ENCODE data around the gene STAC3.

GRCh38 chr12:57202321-57202720 is 48.7 kb downstream of the STAC3 start:
- TF ChIP-seq, protein P1, sequence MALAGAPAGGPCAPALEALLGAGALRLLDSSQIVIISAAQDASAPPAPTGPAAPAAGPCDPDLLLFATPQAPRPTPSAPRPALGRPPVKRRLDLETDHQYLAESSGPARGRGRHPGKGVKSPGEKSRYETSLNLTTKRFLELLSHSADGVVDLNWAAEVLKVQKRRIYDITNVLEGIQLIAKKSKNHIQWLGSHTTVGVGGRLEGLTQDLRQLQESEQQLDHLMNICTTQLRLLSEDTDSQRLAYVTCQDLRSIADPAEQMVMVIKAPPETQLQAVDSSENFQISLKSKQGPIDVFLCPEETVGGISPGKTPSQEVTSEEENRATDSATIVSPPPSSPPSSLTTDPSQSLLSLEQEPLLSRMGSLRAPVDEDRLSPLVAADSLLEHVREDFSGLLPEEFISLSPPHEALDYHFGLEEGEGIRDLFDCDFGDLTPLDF (CRISPR knock-in tag; IDR thresholded peaks at IDR 0.05) = no peak
- TF ChIP-seq CTCF (IDR thresholded peaks at IDR 0.05 in 2 of 3, conservative IDR thresholded peaks at IDR 0.05 in 1 of 3; ENCODE audit: insufficient read depth in 2 of 3, low read depth in 1 of 3, low read length in 3 of 3) (no peak), MYBL2 (IDR thresholded peaks at IDR 0.05; ENCODE audit: low read depth) (no peak), MYBL2 (CRISPR knock-in tag; IDR thresholded peaks at IDR 0.05; ENCODE audit: borderline replicate concordance) (no peak), PBX2 (CRISPR knock-in tag; IDR thresholded peaks at IDR 0.05; ENCODE audit: low read depth) (no peak), PBX2 (tag; conservative IDR thresholded peaks at IDR 0.05; ENCODE audit: low read depth) (no peak)
